Coronary artery (tissue), 2 donors: Measurements from ENCODE around the gene FAM180A.

Experiments used
- DNase-seq: peaks from one replicate; pipeline ENCODE4 v3.0.0-alpha.2; 2017; ENCODE audit warnings: low spot score
- H3K27ac ChIP-seq, 2 donors: fragments of 200-600 bp; sonication (generic); one replicate each; pipeline ENCODE4 v1.5.1; 2016 to 2019
- H3K4me3 ChIP-seq: fragments of 200-600 bp; sonication (generic); 2 replicates; pipeline ENCODE4 v1.5.1; 2016; ENCODE audit warnings: mild to moderate bottlenecking, moderate library complexity
- CTCF ChIP-seq: fragments of 200-600 bp; sonication (generic); IDR thresholded peaks from one replicate; pipeline ENCODE4 v1.5.1; 2019; ENCODE audit warnings: antibody characterized with exemption

The FAM180A gene

DNA sequence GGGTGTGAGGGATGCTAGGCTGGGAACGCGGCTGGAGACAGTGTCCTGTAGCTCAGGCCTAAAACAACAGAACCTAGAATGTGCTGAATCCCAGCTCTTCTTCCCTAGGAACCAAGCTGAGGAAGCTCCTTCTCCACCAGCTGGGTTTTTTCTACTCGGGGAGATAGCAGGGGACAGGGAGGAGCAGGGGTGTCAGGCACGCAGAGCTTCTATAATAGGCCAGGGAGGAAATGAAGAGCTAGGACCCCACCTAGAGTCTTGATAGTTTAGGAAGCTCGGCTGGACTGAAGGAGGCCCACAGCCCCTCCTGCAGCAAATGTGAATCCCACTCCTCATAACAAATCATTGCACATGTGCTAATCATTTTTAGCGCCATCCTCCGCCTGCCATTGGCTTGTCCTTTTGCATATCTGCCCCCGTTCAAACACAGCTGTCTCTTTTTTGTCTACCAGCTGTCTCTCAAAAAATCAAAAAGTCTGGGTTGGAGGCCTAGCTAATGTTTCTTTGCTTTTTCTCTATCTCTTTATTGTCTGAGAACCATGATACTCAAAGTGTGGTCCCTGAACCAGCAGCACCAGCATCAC lies 24.1 kb upstream of the FAM180A start:
- no peak for DNase-seq
- TF ChIP-seq CTCF = no peak
- Histone ChIP-seq H3K27ac (no peak overlapping the region), H3K4me3 (no peak overlapping the region)

DNA sequence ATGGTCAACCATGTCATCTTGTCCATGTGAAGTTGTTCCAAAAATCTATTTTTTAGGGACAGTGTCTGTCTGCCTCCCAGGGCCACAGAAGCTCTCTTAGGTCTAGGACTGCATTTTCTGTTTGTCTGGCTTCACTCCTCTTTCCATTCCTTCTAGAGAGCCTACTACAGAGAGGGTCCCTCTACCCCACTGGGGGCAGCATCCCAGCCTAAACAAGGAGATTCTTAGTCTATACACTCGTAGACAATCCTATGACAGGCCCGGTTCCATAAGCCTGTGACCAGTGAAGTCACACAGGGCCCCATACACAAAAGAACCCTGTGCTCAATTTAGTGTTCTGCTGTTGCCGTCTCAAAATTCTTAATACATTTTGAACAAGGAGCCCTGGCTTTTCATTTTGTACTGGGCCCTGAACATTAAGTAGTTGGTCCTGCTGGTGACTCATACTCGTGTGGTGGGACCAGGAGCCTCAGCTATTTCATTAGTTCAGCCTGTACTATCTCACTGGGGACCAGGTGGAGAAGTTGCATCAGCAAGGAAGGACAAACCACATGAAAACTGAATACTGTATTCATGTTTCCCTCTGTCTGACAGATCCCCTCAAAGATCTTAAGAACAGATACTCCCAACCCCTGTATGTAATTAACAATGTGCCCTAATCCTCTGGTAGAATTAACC lies 23.5 kb upstream of the FAM180A start:
- H3K27ac ChIP-seq = no peak overlapping the region
- TF ChIP-seq CTCF = no peak

DNA sequence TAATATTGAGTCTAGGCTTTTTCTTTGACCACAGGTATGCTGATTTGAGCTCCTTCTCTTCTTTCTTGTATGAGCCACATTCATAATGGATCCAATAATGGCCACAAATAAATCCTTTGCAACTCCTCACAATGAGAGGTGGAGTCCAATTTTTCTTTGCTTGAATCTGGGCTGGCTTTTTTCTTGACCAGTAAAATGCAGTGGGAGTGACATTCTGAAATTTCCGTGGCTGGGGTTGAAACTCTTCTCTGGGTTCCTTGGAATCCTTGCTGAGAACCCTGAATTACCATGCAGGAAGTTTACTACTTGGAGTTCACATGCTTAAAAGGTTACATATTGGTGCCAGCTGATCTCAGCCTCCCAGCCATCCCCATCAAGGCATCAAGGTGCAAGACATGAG lies 22.4 kb upstream of the FAM180A start:
- Histone ChIP-seq H3K27ac (no peak overlapping the region), H3K4me3 (no peak overlapping the region)
- TF ChIP-seq CTCF = no peak
- DNase-seq = no peak

More for the DNA sequence above, 23.5 kb upstream of the FAM180A start:
- no peak for DNase-seq
- H3K4me3 ChIP-seq = no peak overlapping the region

DNA sequence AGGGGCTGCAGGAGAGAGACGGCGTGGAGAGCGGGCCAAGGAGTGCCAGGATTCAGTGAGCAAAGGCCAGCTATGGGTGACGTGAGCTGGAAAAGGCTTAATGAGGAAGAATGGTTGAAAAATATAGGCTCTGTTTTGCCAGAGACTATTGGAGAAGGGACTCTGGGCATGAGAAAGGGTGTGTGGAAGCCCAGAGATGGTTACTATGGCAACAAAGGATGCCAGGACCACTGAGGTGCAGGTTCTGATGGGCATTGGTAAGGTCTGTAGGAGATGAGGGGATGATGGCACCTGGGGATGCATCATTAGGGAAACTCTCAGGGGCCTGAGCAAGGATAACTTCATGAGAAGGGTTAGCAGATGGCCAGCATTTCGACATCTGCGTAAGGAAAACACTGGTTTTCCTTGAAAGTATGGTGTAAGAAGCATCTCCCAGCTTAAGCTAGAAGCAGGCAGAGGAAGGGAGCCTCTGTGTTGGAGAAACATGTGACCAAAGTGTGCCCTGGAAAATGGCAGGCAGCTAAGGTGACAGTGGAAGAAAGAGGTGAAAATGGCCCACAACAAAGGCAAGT lies 21.6 kb upstream of the FAM180A start:
- no peak for DNase-seq
- Histone ChIP-seq H3K27ac (no peak overlapping the region), H3K4me3 (no peak overlapping the region)
- TF ChIP-seq CTCF = no peak

DNA sequence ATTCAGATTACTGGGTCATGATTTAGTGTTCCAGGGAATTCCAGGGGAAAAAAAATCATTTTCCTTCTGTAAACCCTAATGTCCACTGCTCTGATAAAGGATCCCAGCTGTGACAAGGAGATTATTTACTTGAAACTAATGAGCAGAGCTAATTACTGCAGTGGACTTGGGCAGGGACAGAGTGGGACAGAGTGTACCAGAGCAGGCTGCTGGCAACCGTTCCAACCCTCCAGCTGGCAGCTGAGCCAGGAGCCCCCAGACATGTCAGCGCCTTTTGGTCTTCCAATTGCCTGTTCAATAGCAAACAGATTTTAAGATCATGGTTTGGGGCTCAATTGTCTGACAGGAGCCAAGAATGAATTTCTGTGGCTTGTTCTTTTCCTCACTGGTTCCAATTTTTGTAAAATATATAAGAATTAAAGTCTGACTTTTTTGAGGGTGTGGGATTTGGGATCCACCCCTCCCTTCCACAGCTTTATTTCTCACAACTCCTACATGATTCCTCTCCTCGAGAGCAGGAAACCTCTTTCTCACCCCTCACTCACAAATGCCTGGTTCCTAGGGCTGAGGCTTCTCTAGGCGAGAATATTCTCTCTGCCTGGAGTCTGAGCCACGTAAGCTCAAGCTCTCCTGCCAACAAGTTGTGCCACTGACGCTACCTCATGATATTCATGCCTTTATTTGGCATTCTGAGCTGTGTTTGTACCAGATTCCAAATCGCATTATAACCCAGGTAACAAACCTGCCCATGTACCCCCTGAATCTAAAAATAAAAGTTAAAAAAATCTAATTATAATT lies 20.6 kb upstream of the FAM180A start:
- no peak for TF ChIP-seq CTCF
- Histone ChIP-seq H3K27ac (peak overlapping the region; percentile 38 to 47), H3K4me3 (no peak overlapping the region)
- DNase-seq = no peak

- no peak for DNase-seq
- peak overlapping the region in 1 of 2 donors; percentile 38 for H3K27ac ChIP-seq
- no peak for TF ChIP-seq CTCF
- H3K4me3 ChIP-seq = no peak overlapping the region
These were observed 19.9 kb upstream of the FAM180A start for GRCh38 chr7:135768467-135768866.
